Peyer's patch (tissue), 4 donors: Measurements from ENCODE around the gene C11orf65.
"Not testable (repeated sequence)": the region's sequence is repeated elsewhere in the genome, so short reads cannot be mapped to it uniquely, and the experiment has no call there.

Experiments
- CTCF ChIP-seq, 6 experiments: fragments of 450-650 bp in 4 of 6; fragments of 200-600 bp in 2 of 6; sonication (generic) in 1 of 6; IDR thresholded peaks; one replicate each; pipeline ENCODE4 v1.5.1; 2017 to 2019; ENCODE audit warnings: antibody characterized with exemption in 6 of 6, mild to moderate bottlenecking in 3 of 6, moderate library complexity in 1 of 6
- POLR2A ChIP-seq, 2 donors: fragments of 450-650 bp; IDR thresholded peaks; one replicate each; pipeline ENCODE4 v1.5.1; 2017; ENCODE audit warnings: antibody characterized with exemption in 2 of 2, mild to moderate bottlenecking in 2 of 2, moderate library complexity in 2 of 2

GRCh38 chr11:108373505-108373904 is 93.8 kb downstream of the C11orf65 start:
- TF ChIP-seq CTCF, POLR2A (IDR thresholded peaks at IDR 0.05): not testable (repeated sequence)
